ENCODE data around the gene SLC1A3.

DNA sequence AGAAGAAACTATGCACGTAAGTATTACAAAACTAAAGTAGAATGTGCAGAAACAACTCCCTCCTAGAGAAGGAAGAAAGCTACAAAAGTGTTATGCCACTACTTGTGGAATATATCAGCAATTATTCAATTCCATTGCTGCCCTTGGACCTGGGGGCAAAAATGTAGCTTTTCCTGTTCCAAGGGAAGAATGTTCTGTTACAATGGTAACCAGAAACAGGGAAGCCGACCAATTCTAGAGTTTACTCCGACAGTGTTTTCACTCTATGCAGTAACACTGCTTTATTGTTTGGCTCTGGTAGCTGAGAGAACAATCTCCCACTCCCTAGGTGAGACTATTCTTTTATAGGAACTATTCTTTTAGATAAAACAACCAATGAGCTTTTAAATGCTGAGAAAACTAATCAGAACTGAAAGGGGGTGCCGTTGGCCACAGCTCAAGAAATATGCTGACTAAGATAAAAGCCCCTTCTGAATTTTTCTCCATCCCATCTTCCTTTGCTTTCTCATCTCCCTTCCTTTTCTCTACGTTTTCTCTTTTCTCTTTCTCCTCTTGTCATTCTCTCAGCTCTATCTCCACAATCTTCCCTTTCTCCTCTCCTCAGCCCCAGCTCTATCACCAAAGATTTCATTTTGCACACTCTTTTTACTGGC is 54.1 kb downstream of the SLC1A3 start:
- TF ChIP-seq, protein P1, sequence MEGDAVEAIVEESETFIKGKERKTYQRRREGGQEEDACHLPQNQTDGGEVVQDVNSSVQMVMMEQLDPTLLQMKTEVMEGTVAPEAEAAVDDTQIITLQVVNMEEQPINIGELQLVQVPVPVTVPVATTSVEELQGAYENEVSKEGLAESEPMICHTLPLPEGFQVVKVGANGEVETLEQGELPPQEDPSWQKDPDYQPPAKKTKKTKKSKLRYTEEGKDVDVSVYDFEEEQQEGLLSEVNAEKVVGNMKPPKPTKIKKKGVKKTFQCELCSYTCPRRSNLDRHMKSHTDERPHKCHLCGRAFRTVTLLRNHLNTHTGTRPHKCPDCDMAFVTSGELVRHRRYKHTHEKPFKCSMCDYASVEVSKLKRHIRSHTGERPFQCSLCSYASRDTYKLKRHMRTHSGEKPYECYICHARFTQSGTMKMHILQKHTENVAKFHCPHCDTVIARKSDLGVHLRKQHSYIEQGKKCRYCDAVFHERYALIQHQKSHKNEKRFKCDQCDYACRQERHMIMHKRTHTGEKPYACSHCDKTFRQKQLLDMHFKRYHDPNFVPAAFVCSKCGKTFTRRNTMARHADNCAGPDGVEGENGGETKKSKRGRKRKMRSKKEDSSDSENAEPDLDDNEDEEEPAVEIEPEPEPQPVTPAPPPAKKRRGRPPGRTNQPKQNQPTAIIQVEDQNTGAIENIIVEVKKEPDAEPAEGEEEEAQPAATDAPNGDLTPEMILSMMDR (IDR thresholded peaks at IDR 0.05), result no peak
- TF ChIP-seq POLR2A (IDR thresholded peaks at IDR 0.05), result peak in 2 of 3 donors; percentile 9 to 14

All from body of pancreas (tissue), 4 donors.